HG02623 (cell line): ENCODE measurements around the gene PARD3.
"Not testable (repeated sequence)": the region's sequence is repeated elsewhere in the genome, so short reads cannot be mapped to it uniquely, and the experiment has no call there.

ENCODE experiments used
- ATAC-seq: cut with Tn5 transposase; IDR thresholded peaks from one replicate; pipeline ENCODE4 v1.9.1; 2021; ENCODE audit warnings: moderate library complexity; ENCODE audit not compliant: unreplicated experiment

PARD3 gene

DNA sequence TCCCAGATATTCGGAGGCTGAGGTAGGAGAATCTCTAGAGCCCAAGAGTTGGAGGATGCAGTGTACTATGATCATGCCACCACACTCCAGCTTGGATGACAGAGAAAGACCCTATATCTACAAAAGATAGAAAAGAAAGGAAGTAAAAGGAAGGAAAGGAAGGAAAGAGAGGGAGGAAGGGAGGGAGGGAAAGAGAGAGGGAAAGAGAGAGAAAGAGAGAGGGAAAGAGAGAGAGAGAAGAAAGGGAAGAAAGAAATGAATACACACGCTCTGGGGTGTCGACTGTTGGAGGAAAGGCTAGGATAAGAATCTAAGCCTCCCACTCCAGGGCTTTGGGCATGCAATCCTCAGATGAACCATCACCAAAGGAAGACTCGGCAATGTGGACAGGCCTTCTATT is 69.9 kb downstream of the PARD3 start:
- no peak for ATAC-seq

DNA sequence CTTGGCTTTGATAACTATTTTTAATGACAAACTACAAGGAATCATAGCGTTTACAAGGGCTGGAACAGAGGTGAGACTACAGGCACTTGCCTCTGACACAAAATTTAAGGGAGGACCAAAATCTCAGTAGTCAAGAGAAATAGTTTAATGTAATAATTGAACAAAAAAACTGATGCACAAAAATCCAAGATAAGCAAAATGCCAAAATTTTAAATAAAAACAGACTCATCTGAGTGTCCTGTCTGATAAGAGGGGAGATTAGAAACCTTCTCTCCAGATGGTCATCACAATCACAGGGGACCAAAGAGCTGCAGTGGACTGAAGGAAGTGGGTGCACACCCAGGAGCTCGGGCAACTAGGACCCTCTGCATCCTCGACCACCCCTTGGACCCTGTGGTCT is 70.5 kb downstream of the PARD3 start:
- ATAC-seq = no peak

DNA sequence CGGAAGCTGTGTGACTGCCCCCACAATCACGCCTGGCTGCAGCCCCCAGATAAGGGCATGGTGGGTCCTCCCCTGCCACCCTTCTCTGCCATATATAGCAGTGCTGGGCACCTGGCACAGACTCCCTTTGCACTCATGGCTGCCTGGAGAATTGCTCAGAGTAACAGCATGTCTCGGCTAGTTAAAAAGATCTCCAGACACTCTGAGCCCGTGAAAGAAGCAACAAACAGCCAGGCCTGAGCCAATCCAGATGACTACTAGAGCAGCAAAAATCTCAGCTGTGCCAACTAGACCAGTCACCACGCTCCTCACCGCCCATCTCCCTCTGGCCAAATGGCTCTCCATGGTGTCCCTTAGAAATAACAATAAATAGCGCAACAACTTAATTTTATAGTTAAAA is 71.3 kb downstream of the PARD3 start:
- no peak for ATAC-seq

DNA sequence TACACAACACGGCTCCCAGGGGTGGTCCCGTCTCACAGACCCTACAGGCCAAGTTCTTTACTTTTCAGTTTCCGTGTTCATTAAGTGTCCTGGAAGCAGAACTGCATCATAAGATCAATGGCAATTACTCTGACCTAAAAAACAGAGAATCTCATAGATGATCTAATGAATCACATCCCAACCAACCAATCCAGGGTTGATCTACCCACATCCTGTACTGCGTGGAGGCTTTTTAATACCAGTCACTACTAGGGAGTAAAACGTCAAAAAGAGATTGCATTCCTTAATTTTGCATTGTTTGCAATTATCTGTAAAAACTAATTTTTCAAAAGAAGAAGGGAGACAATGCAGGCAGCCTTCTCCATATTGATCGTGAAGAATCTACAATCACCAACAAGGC is 72.6 kb downstream of the PARD3 start:
- no peak for ATAC-seq

DNA sequence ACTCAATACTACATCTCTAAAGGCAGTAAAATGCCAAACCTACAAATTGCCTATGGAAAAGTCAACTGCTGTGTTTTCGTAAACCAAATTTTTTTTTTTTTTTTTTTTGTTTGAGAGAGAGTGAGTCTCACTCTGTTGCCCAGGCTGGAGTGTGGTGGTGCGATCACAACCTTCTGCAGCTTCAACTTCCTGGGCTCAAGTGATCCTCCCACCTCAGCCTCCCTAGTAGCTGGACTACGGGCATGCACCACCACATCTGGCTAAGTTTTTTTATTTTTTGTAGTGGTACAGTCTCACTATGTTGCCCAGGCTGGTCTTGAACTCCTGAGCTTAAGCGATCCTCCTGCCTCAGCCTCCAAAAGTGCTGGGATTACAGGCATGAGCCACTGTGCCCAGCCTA is 74.0 kb downstream of the PARD3 start:
- not testable (repeated sequence) for ATAC-seq

DNA sequence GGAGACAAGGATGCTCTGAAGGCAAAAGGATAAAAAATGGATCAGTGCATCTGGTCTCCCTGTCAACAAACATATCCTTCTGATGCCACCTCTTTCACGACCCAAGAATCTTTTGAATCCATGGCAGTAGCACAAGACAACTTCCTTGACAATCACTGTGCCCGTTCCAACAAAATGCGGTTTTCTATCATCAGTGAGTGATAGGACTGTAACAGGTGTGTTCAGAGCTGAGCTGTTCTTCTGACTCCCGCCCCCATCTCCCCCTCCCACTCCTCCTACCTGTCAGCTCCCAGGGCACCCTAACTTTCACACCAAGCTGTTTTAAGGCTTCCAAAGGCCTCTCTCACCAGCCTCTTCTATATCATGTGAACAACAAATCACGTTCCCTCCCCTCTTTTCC is 74.8 kb downstream of the PARD3 start:
- ATAC-seq = no peak

DNA sequence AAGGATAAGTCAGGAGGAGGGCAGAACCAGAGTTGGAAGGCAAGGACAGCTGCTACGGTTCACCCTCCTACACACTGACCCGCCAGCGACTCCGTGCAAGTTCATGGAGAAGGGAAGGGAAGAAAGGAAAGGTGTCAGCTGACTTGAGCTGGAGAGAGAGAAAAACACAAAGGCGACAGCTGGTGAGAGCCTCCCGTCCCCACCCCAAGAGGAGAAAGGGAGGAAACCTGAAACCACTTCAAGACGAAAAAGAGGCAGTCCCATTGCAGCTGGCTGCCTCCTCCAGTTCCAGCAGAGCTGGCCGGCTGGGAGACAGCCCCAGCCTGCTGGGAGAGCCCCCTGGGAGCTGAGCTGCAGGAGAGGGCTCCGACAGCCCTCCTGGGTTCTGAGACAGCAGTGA is 75.2 kb downstream of the PARD3 start:
- no peak for ATAC-seq

DNA sequence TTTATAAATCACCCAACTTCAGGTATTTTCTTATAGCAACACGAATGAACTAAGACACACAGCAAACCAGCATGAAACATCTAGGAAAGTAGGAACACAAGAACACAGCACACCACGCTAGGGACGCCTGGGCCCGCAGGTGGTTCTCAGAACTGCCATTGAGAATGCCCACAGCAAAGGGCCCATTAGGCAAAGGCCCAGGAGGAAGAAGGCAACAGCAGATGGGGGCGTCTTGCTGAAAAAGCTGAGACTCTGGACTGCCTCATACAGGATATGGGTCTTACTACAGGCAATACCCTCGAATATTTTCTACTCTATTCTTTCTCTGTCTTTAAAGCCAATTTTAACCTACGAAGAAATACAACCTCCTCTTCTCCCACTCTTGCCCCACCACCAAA is 77.3 kb downstream of the PARD3 start:
- no peak for ATAC-seq

DNA sequence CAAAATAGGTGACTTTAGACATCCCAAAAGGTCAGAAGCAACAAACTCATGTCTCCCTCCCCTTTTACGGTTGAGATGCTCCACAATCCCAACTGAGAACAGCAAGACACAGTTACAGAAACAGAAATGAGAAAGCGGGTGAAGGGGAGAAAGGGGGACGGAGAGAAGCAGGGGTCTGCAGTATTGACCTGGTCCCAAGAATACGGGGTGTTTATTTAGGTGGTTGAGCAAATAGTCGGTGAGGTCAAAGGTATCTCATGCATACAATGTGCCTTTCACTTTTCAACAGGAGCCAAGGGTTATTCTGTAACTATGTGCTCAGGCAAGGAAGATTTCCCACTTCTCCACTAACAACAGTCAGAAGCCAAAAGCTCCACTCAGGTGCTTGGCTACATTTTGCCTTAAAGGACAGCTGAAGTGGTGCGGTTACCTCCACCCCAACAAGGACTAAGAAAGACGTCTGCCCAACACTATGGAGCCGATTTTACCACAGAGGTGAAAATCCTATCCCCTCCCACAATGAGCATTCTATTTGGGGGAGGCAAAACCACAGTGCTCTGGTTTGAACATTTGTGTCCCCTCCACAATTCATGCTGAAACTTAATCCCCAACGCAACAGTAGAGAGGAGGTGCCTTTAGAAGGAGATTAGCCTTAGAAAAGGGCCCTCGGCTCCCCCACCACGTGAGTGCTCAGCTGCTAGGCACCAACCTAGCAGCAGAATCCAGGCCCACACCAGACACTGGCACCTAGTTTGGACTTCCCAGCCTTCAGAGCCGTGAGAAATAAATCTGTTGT is 77.9 kb downstream of the PARD3 start:
- ATAC-seq = no peak

DNA sequence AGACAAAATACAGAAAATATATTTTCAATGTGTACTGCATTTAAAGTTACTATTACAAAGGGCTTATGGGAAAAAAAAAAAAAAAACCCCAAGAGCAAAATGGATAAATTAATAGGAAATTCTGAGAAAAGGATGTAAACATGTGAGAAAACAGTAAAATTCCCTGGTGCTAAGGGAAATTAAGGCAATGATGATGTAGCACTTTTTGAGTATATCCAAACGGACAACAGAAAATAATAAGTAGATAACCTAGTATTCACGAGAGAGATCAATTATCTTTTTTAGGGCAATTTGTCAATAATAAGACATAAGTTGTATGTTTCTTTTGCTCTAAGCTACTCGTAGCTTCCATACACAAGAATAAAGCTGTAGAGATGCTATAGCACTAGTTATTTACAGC is 80.2 kb downstream of the PARD3 start:
- ATAC-seq = no peak

DNA sequence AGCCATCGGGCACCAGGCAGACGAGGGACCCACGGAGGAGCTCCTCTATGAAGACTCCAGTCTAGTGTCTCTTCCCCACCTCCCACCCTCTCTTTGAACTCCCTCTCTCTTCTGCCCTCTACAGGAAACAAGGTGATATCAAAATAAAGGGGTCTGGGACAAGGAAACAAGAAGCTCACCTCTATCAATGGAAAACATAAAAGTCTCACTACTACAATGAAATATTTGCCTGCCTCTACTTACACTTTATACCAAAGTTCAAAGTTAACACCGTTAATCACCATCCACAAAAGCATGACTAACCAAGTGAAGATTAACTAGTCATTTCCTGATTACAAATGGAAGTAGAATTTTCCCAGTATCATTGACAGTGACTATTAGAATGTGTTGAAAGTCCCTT is 82.2 kb downstream of the PARD3 start:
- no peak for ATAC-seq

DNA sequence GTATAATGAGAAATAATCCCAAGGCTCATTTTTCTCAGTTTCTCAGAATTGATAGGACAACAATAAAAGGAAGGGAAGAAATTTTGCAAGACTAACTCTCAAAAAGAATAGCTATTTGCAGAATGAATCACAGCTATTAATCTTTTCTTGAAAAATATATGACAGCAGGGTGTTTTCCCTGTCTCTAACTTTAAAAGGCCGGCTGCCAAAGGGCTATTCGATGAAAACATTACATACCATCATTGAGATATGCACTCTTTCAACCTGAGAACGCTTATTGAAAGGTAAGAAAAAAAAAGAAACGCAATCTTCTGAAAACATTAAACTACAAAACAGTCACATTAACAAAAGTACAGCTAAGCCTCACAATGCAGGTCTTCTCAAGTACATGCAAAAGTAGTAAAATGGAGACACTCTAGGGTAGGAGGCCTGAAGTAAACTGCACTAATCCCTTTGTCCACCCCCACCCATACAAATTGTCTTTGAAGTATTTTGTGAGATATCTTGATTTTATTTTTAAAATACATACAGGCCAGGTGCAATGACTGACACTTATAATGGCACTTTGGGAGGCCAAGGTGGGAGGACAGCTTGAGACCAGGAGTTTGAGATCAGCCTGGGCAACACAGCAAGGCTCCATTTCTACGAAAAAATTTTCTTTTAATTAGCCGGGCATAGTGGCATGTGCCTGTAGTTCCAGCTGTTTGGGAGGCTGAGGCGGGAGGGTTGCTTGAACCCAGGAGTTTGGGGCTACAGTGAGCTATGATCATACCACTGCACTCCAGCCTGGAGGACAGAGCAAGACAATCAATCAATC is 83.0 kb downstream of the PARD3 start:
- no peak for ATAC-seq

DNA sequence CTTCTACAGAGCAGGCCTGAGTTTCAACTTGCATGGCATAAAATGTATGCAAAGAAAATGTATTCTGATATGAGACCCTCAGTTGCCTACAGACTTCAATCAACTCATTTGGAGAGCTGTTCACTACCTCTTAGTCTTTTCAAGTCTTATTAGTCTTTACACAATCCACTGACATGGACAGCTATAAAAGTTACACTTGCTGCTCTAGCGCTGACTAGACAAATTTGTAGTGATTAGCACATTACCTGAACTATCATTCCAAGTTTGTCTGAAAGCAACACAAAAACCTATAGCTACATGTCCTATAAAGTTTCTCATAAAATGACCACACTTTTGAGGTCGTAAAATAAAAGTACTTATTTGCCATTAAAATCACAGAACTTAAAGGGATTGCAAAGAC is 83.9 kb downstream of the PARD3 start:
- ATAC-seq = no peak

DNA sequence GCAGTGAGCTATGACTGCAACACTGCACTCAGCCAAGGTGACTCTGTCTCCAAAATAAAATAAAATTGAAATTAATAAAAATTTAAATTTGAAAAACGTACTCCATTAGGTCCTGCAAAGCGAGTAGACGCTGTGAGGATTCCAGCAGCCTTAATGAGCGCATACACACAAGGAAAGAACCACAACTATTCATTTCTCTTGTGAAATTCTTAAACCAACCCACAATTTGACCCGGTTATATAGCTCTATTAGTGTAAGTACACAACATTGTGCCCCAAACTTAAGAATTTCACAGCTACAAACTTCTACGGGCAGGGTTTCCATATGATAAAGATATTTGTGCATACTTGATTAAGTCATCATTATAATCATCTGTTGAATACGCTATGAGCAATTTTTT is 84.4 kb downstream of the PARD3 start:
- ATAC-seq = no peak

DNA sequence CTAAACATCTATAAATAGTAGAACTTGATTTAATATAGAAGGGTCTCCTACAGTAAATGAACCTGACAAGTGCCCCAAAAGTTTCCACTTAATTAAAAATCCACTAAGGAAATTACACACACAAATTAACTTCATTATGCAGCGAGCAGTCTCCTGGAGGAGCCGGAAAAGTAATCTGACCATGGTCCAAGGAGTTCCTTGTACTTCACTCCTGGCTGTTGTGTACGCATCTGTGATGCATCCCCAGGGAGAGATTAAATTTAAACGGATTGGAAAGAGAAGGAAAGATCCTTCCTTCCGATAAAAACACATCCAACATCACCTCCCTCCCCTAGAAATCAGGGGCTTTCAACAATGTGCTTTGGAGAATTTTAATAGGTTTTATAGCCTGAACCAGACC is 85.5 kb downstream of the PARD3 start:
- no peak for ATAC-seq

DNA sequence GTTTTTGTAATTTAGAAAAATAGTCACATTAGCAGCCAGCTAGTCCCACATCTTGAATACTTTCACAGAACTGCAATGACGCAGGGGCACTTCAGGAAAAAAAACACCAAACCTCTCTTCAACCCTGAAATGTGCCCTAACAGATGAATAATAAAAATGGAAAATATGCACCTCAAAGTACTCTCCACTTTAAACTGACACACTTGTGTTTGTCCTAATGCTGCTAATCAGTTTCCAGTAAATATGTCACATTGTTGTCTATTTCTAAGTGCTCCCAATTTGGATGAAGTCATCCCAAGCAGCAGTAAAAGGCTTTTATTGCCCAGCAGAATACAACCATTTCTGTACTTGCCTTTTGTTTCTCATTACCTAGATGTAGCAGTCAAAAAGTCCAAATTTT is 86.7 kb downstream of the PARD3 start:
- ATAC-seq = no peak

DNA sequence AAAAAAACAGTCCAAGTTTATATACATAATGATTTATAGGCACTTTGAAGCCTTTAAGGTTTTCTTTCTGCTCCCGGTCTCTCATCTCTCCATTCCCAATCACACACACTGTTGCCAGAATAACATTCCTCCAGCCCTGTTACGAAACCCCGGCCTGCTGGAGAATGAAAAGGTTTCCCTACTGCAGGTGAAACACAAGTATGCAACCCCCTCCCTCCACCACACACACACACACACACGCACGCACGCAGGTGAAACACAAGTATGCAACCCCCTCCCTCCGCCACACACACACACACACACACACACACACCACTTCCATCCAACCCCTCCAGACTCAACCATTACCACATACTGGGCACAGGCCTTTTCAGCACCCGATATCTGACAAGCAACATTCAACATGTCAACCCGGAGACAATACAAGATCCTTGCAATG is 87.5 kb downstream of the PARD3 start:
- ATAC-seq = no peak

DNA sequence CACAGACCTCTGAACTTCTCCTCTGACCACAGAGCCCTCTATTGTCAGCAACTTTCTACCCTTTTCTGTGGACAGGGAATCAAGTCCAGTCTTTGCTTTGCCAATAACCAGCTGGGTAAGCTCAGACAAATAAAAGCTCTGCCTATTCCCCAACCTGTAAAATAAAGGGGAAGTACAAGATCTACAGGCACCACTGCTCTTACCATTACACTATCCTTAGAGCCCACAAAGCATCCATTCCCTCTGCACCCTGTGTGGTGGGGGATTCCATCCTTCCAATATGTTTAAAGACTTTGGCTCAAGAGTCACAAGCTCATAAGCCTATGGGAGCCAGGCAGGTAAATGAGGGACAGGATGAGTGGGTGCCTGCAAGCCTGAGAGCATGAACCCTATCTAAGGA is 88.2 kb downstream of the PARD3 start:
- no peak for ATAC-seq

DNA sequence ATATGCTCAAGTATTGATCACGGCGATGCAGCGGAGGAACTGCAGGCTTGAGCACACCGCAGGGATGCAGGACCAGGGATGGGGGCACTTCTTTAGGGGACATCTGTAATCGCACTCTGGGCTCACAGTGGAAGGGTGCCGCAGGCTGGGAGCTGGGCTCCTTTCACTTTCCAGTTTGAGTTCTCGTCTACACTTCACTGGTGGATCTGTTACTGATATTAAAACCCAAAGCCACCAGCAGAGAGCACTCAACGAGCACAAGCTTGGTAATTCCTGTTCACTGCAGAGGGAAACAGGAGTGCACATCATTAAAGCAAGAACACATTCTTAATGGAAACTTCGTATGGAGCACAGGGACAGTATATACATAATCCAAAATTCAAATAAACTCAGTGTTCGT is 91.3 kb downstream of the PARD3 start:
- no peak for ATAC-seq

DNA sequence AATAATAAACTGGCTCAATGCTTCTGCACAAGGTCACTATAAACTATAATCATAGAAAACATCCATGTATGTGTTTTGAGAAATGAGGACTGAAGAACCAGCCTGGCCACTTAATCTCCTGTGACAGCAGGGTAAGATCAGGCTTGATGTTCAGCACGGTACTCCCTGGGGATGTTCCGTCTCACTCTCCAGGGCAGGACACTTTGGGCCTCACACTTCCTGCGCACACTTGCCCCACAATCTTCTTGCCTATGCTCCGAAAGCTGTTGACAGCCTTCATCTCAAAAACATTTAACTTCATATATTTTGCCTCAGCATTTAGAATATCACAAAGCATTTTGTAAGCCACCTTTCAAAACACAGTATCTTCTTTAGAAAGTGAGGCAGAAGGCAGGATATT is 92.7 kb downstream of the PARD3 start:
- ATAC-seq = no peak

DNA sequence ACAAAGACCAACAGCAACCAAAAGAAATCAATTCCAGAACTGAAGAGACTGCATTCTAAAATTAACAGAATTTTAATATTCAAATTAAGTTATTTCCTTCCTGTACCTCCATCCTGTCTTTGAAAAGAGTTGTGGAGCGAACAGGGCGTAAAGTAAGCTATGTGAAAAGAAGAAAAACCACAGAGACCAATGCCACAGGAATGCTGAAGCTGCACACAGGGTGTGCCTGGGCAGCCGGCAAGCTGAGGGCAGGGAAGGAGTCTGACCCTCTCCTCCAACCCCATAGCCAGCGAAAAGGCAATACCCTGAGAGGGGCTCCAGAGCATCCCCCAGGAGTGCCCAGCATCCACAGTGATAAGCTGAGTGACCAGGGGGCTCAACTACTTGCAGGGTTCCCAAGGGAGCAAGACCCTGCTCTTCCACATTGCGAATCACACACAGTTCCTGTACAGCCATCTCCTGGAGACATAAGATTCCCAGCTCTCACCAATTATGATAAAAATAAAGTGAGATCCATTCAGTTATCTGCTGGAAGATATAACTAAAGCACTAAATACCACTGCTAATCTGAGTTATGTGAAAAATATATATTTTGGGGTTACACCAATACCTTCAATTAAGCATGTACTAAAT is 93.8 kb downstream of the PARD3 start:
- no peak for ATAC-seq

DNA sequence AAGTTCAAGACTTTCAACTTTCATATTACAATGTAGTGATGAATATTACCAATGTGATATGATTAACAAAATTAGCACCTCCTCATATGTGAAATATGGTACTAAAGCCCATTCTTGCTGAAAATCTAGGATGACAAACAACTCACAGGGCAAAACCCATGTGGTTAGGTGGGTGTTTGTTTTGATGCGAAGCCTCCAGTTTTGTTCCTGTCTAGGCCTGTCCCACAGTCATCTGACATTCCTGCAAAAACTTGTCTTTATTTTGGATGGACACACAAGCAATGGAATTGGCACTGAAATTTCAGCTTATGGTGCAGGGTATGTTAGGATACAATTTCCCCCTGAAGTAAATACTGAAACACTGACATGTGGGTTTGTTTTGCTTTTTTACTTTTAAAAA is 95.3 kb downstream of the PARD3 start:
- no peak for ATAC-seq
